HepG2 (cell line): ENCODE results near the gene SNRNP25. TPM values are rescaled to one million over a fixed set of nuclear protein-coding genes. Genes with fewer than 3 reads are reported as not detected.
A peak's percentile ranks its signal among the peaks of the same experiment; 100 is the strongest.

ENCODE experiments used
- DMAP1 ChIP-seq: IDR thresholded peaks from 2 replicates; pipeline ENCODE4 v1.6.1; 2016
- HHEX ChIP-seq: IDR thresholded peaks from 2 replicates; pipeline ENCODE4 v1.6.1; 2016; ENCODE audit warnings: control low read depth
- NFKB2 ChIP-seq: sonication (generic); formaldehyde crosslinking; IDR thresholded peaks from 2 replicates; pipeline ENCODE4 v1.4.0; 2020; ENCODE audit warnings: missing genetic modification reagents, borderline replicate concordance
- SAFB2 ChIP-seq: sonication (generic); formaldehyde crosslinking; IDR thresholded peaks from 2 replicates; pipeline ENCODE4 v1.5.1; 2020; ENCODE audit warnings: missing genetic modification reagents, low read depth, mild to moderate bottlenecking, borderline replicate concordance
- SP4 ChIP-seq: sonication (generic); formaldehyde crosslinking; IDR thresholded peaks from 2 replicates; pipeline ENCODE4 v1.8.1; 2023; ENCODE audit warnings: mild to moderate bottlenecking, missing genetic modification reagents
- TBX3 ChIP-seq: fragments of 450-650 bp; IDR thresholded peaks from 2 replicates; pipeline ENCODE4 v1.6.1; 2017; ENCODE audit warnings: antibody characterized with exemption, mild to moderate bottlenecking, inconsistent platforms, borderline replicate concordance
- TSC22D2 ChIP-seq: sonication (generic); formaldehyde crosslinking; IDR thresholded peaks from 2 replicates; pipeline ENCODE4 v1.5.1; 2020; ENCODE audit warnings: missing genetic modification reagents, mild to moderate bottlenecking, borderline replicate concordance
- ZNF251 ChIP-seq: sonication (generic); formaldehyde crosslinking; IDR thresholded peaks from 2 replicates; pipeline ENCODE4 v1.9.0; 2021; ENCODE audit warnings: mild to moderate bottlenecking, missing genetic modification reagents
- ZNF263 ChIP-seq: sonication (generic); formaldehyde crosslinking; IDR thresholded peaks from 2 replicates; pipeline ENCODE4 v1.4.0; 2020; ENCODE audit warnings: missing genetic modification reagents
- ZNF331 ChIP-seq: sonication (generic); formaldehyde crosslinking; IDR thresholded peaks from 2 replicates; pipeline ENCODE4 v1.4.0; 2020; ENCODE audit warnings: missing genetic modification reagents
- ZNF773 ChIP-seq: sonication (generic); formaldehyde crosslinking; IDR thresholded peaks from 2 replicates; pipeline ENCODE4 v1.4.0; 2020; ENCODE audit warnings: missing genetic modification reagents, borderline replicate concordance
- ZNF790 ChIP-seq: sonication (generic); formaldehyde crosslinking; IDR thresholded peaks from 2 replicates; pipeline ENCODE4 v1.8.0; 2022; ENCODE audit warnings: missing genetic modification reagents, mild to moderate bottlenecking, borderline replicate concordance
- ZNF878 ChIP-seq: sonication (generic); formaldehyde crosslinking; IDR thresholded peaks from 2 replicates; pipeline ENCODE4 v1.8.1; 2023; ENCODE audit warnings: mild to moderate bottlenecking, missing genetic modification reagents, moderate library complexity
- polyA plus RNA-seq, 8 experiments: library from polyadenylated mRNA; depleted of rRNA in 3 of 8; stranded (reverse) in 7 of 8; unstranded in 1 of 8; fragments of >200 nt; fragmentation: Illumina TruSeq in 4 of 8; extraction: Trizol in 4 of 8; gene quantifications; 2 replicates each; pipeline versions ENCODE4 v1.2.1 to v1.2.3, GENCODE V29; 2011 to 2016; ENCODE audit warnings: low read depth in 4 of 8, missing spikeins in 1 of 8, mixed read lengths in 1 of 8; ENCODE audit not compliant: insufficient read depth in 1 of 8
- total RNA-seq, 5 experiments: library from RNA; depleted of rRNA; stranded (reverse); fragments of >200 nt; fragmentation: Illumina TruSeq; extraction: Trizol; gene quantifications; 2 replicates each; pipeline ENCODE4 v1.2.3, GENCODE V29; 2016; ENCODE audit warnings: low read depth in 1 of 5
- TF ChIP-seq, protein P1 (sequence below): sonication (generic); formaldehyde crosslinking; IDR thresholded peaks from 2 replicates; pipeline ENCODE4 v1.4.0; 2020; ENCODE audit warnings: mild to moderate bottlenecking, missing genetic modification reagents
- TF ChIP-seq, protein P2 (sequence below): sonication (generic); formaldehyde crosslinking; IDR thresholded peaks from 2 replicates; pipeline ENCODE4 v1.5.0; 2020; ENCODE audit warnings: missing genetic modification reagents, mild to moderate bottlenecking, borderline replicate concordance
- TF ChIP-seq, protein P3 (sequence below): sonication (generic); formaldehyde crosslinking; IDR thresholded peaks from 2 replicates; pipeline ENCODE4 v1.5.0; 2020; ENCODE audit warnings: missing genetic modification reagents
- TF ChIP-seq, protein P4 (sequence below): sonication (generic); formaldehyde crosslinking; IDR thresholded peaks from 2 replicates; pipeline ENCODE4 v1.8.0; 2022; ENCODE audit warnings: mild to moderate bottlenecking, missing genetic modification reagents

The SNRNP25 gene
- total and polyA plus RNA-seq, 2 of the 13 experiments (the other 11 are each of a cell fraction or from before 2014, with no cell fraction given), result 34.1 to 97.4 TPM

DNA sequence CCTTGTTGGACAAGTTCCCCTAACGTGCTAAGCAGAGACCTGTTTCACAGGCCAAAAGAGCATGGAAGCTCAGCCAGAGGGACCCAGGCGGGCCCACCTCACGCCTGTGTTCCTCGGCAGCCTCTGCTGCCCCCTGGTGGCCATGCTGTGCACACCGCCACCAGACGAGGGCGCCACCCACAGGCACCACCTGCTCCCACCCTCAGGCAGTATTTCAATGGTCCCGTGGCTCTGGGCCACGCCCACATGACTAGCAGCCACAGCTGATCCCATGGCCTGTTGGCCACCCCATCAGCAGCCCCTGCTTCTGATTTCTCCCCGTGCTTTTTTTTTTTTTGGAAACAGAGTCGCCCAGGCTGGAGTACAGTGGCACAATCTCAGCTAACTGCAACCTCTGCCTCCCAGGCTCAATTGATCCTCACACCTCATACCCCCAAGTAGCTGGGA lies 43.3 kb downstream of the SNRNP25 start (continued):
- TF ChIP-seq, protein P1, sequence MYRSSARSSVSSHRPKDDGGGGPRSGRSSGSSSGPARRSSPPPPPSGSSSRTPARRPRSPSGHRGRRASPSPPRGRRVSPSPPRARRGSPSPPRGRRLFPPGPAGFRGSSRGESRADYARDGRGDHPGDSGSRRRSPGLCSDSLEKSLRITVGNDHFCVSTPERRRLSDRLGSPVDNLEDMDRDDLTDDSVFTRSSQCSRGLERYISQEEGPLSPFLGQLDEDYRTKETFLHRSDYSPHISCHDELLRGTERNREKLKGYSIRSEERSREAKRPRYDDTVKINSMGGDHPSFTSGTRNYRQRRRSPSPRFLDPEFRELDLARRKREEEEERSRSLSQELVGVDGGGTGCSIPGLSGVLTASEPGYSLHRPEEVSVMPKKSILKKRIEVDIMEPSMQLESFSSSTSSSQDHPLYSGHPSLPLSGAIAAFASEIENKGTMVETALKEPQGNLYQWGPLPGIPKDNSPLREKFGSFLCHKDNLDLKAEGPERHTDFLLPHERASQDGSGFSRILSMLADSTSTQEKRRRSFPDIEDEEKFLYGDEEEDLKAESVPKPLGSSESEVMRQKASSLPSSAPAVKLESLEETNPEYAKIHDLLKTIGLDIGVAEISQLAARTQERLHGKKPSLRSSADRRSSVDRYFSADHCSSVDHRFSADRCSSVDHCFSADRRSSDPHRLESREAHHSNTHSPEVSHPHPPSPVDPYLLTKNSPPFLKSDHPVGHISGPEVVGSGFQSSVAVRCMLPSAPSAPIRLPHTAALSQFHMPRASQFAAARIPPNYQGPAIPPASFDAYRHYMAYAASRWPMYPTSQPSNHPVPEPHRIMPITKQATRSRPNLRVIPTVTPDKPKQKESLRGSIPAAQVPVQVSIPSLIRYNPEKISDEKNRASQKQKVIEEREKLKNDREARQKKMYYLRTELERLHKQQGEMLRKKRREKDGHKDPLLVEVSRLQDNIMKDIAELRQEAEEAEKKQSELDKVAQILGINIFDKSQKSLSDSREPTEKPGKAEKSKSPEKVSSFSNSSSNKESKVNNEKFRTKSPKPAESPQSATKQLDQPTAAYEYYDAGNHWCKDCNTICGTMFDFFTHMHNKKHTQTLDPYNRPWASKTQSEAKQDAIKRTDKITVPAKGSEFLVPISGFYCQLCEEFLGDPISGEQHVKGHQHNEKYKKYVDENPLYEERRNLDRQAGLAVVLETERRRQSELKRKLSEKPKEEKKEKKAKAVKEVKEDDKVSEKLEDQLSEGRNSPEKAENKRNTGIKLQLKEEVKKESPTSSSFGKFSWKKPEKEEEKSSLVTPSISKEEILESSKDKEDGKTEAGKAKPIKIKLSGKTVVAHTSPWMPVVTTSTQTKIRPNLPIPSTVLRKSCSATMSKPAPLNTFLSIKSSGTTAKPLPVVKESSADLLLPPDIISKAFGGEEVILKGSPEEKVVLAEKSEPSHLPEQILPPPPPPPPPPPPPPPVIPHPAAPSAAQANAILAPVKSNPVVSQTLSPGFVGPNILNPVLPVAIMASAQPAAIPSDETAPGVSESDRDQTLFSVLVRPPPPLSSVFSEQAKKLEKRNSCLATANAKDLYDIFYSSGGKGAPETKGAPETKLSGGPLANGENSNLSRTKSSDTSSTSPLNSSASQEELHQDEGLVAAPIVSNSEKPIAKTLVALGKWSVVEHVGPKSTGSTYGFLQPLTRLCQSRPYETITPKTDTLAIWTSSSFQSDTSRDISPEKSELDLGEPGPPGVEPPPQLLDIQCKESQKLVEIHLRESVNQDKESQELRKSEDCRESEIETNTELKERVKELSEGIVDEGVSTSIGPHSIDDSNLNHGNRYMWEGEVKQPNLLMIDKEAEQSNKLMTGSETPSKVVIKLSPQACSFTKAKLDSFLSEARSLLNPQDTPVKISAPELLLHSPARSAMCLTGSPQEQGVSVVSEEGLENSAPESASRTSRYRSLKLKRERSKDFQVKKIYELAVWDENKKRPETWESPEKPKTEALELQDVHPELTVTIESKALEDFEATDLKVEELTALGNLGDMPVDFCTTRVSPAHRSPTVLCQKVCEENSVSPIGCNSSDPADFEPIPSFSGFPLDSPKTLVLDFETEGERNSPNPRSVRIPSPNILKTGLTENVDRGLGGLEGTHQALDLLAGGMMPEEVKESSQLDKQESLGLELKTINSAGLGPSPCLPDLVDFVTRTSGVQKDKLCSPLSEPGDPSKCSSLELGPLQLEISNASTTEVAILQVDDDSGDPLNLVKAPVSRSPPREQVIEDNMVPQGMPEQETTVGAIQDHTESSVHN (CRISPR knock-in tag), result peak; percentile 55; the same call in 1 of the 2 replicates
- TF ChIP-seq ZNF331 (peak; percentile 75; the same call in 1 of the 2 replicates), ZNF773 (CRISPR knock-in tag) (no peak), NFKB2 (CRISPR knock-in tag) (no peak), ZNF790 (CRISPR knock-in tag) (0 out of 2 replicates have a peak, but pooled peaks have one; percentile 47), SP4 (CRISPR knock-in tag) (peak; percentile 63; the same call in 1 of the 2 replicates), HHEX (no peak), ZNF878 (CRISPR knock-in tag) (no peak), TBX3 (no peak), TSC22D2 (CRISPR knock-in tag) (no peak), ZNF251 (CRISPR knock-in tag) (no peak), SAFB2 (no peak), ZNF263 (no peak), DMAP1 (no peak)
- TF ChIP-seq, protein P2, sequence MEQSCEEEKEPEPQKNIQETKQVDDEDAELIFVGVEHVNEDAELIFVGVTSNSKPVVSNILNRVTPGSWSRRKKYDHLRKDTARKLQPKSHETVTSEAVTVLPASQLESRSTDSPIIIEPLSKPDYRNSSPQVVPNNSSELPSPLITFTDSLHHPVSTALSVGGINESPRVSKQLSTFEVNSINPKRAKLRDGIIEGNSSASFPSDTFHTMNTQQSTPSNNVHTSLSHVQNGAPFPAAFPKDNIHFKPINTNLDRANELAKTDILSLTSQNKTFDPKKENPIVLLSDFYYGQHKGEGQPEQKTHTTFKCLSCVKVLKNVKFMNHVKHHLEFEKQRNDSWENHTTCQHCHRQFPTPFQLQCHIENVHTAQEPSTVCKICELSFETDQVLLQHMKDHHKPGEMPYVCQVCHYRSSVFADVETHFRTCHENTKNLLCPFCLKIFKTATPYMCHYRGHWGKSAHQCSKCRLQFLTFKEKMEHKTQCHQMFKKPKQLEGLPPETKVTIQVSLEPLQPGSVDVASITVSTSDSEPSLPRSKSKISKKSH (CRISPR knock-in tag), result no peak
- TF ChIP-seq, protein P3, sequence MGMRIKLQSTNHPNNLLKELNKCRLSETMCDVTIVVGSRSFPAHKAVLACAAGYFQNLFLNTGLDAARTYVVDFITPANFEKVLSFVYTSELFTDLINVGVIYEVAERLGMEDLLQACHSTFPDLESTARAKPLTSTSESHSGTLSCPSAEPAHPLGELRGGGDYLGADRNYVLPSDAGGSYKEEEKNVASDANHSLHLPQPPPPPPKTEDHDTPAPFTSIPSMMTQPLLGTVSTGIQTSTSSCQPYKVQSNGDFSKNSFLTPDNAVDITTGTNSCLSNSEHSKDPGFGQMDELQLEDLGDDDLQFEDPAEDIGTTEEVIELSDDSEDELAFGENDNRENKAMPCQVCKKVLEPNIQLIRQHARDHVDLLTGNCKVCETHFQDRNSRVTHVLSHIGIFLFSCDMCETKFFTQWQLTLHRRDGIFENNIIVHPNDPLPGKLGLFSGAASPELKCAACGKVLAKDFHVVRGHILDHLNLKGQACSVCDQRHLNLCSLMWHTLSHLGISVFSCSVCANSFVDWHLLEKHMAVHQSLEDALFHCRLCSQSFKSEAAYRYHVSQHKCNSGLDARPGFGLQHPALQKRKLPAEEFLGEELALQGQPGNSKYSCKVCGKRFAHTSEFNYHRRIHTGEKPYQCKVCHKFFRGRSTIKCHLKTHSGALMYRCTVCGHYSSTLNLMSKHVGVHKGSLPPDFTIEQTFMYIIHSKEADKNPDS, result no peak
- TF ChIP-seq, protein P4, sequence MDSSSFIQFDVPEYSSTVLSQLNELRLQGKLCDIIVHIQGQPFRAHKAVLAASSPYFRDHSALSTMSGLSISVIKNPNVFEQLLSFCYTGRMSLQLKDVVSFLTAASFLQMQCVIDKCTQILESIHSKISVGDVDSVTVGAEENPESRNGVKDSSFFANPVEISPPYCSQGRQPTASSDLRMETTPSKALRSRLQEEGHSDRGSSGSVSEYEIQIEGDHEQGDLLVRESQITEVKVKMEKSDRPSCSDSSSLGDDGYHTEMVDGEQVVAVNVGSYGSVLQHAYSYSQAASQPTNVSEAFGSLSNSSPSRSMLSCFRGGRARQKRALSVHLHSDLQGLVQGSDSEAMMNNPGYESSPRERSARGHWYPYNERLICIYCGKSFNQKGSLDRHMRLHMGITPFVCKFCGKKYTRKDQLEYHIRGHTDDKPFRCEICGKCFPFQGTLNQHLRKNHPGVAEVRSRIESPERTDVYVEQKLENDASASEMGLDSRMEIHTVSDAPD (CRISPR knock-in tag), result no peak
